Endometrial microvascular endothelial cells (primary cell): ENCODE results near the gene GAPT. TPM values are rescaled to one million over a fixed set of nuclear protein-coding genes. Genes with fewer than 3 reads are reported as not detected.

Source experiments
- in situ Hi-C: cut with HindIII; loops from 2 replicates; pipeline ENCODE4 v1.10.0; 2017; ENCODE audit warnings: low sequenced_read_pairs, low pct_unique_long_range_greater_than_20kb; ENCODE audit errors: inconsistent ontology term
- total RNA-seq: library from RNA; depleted of rRNA; stranded (reverse); fragments of >200 nt; gene quantifications from one replicate; pipeline ENCODE4 v1.2.3, GENCODE V29; 2015; ENCODE audit errors: inconsistent ontology term

Gene GAPT
- total RNA-seq, 1 donor from 2014 or later, result not detected

DNA sequence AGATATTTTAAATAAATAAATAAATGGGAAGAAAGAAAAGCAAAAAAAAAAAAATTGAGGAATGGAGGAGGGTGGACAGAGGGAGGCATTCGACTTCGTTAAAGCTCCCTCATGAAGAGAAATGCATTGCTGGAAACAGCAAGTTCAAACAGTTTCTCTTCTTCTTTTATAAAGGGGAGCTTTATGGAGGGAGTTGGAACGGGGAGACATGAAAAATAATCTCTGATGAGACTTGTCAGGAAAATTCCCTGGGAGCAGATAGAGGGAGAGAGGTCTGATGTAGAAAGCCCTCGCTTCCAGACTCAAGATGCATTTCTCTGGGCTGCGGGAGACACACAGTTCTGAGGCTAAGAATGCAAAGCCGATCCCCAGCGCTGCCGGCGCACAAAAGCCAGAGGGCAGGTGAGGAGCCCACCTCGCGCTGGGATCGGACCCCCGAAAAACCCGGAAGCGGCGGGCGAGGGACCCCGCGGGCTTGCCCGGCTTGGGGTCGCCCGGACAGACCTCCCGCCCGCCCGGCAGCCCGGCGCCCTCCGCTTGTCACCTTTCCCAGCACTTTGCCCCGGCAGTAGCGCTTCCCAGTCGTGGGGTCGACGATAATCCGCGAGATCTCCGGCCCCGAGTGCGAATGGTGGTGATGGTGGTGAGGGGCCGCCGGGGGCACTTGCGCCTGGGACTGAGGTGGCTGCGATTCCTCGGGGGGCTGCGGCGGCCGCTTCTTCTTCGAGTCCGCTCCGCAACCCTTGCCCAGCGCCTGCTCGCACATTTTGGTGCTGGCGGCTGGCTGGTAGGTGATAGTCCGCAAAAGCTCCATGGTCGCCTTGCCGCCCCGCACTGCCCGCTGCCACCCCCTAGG lies 31.9 kb upstream of the GAPT start:
- in situ Hi-C loops, result loop anchor here (10.0 to 25.0 kb wide), 3 partner anchors 572 to 965 kb away; no protein-coding TSS in a partner anchor

DNA sequence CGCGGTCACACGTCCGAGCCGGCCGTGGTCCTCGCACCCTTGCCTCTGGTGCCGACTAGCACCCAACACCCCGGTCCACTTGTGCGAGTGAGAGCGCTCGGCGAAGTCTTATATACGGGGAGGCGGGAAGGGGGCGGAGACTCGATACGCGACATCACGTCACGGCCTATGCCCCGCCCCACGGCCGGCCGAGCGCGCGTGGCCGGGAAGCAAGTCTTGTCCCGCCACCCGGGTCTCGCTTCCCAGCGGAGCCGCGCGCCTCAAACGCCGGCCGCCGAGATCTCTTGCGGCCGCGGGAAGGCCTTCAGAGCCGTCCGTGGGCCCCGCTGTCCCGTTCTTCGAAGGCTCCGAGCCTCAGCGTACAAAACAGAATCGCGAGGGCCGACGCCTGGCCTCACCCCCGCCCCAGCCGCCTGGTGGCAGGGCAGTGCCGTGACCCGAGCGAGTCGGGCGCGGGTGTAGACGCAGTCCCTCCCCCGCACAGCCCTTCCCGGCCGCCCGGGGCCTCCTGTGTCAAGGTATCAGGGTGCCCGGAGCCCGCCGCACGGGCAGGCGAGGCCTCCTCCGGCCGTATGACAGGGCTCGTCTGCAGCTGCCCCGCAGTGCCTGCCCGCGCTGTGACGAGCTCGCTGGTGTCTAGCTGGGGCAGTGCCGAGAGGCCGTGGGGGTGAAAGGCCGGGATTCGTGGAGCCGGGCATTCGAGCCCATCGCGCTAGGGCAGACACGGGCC lies 31.1 kb upstream of the GAPT start, which contains the start of gene PLK2:
Gene PLK2, minus strand, starts transcription at position 85 of the 730 bp plus-strand sequence. CDS start 127 bp downstream, outside the sequence.
- in situ Hi-C loops, result loop anchor here (10.0 to 25.0 kb wide), 3 partner anchors 573 to 965 kb away; no protein-coding TSS in a partner anchor

DNA sequence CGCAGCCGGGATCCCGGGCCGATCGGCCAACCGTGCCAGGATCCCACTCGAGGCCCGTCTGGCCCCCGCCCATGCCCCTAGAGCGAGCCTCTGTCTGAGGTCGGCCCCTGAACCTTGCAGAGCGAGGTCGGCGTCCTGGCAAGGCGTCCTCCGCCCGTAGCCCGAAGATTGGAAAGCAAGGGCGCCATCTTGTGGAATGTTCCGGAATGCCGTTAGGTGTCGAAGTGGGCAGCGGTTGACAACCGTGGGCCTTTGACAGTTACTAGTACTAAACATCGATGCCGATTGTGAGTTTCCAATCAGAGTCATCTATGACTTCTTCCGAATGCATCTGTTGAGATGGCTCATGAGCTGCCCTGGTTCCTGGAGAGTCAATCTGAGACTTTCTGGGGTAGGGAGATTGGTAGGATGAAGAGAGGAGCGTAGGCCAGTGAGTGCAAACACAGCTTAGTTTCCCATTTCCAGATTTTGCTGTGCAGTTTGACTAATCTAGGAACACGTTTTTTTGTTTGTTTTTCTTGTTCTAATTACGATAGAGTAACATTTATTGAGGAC lies 30.4 kb upstream of the GAPT start:
- in situ Hi-C loops, result loop anchor here (10.0 to 25.0 kb wide), 3 partner anchors 574 to 966 kb away; no protein-coding TSS in a partner anchor

- in situ Hi-C loops, result loop anchor here (10.0 to 25.0 kb wide), 3 partner anchors 575 to 967 kb away; no protein-coding TSS in a partner anchor
These were observed 29.1 kb upstream of the GAPT start for GRCh38 chr5:58462154-58462553.

DNA sequence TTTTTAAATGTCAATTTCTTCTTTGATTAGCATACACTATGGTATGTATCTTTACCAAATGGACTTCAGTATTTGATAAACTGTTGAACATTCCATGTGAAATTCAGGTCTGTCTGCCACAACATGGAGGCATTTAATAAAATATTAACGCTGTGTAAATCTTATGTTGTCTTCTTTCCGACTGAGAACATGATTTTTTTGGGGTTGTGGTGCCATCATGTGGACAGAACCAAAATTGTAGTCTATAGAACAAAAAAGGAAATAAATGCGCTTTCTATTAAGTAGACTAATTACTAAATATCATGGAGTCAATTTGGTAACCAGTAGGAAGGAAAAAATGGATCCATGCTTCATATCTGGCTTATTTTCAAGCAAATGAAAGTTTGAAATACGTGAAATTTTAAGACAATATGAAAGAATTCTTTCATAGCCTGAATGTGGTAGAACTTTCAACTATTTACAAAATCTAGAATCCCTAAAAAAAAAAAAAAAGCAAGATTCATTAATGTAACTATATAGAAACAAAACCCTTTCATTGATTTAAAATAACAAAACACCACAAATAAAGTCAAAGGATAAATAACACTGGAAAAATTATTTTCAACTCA lies 28.5 kb upstream of the GAPT start:
- in situ Hi-C loops, result loop anchor here (10.0 to 25.0 kb wide), 3 partner anchors 575 to 968 kb away; no protein-coding TSS in a partner anchor

DNA sequence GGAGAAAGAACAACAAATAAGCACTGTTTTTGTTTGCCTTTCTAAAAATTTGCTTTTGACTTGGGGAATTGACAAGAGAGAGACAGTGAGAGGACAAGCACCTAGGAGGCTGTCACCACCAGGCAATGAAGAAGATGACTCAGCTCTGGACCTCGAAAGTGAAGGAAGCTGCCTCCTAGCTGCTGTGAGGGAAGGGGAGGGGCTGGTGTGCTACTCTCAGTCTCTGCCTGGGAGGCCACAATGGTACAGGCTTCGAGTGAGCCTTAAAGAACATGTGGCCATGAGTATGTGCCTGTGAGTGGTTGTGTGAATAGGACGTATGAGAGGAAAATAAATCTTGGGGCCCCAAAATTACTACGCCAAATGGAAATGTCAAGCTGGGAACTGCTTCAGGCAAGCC lies 24.3 kb upstream of the GAPT start:
- in situ Hi-C loops, result loop anchor here (10.0 to 25.0 kb wide), 3 partner anchors 580 to 972 kb away; no protein-coding TSS in a partner anchor

- in situ Hi-C loops, result loop anchor here (10.0 to 25.0 kb wide), 3 partner anchors 583 to 975 kb away; no protein-coding TSS in a partner anchor
These were observed 21.3 kb upstream of the GAPT start for GRCh38 chr5:58469896-58470295.

- in situ Hi-C loops, result no loop called here
These were observed 15.8 kb upstream of the GAPT start for GRCh38 chr5:58475404-58475803.

DNA sequence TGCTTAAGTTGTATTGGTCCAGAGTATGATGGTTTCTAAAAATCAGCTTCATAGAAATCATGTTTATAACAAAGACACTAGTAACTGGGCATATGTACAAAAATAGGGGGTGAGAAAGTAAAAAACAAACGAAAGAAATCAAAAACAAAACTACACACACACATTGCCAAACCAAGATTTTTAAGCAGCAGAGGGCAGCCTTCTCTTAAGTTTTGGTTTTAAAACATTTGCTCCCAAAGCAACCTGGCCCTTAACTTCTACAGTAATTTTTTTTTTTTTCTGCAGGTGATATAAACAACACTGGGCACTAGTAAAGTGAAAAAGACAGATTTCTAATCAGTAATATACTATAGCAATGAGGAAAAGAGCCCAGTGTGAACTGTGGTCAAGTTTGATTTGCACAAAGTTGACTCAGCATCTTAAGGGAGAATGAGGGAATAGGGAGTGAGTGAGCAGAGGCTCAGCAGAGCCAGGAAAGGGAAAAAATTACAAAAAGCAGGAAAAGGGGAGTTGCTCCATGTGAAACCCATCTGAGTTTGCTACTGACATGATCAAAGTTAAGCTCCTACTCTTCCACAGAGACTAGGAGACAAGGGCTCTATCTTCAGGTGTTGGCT lies 13.4 kb upstream of the GAPT start:
- in situ Hi-C loops, result no loop called here

DNA sequence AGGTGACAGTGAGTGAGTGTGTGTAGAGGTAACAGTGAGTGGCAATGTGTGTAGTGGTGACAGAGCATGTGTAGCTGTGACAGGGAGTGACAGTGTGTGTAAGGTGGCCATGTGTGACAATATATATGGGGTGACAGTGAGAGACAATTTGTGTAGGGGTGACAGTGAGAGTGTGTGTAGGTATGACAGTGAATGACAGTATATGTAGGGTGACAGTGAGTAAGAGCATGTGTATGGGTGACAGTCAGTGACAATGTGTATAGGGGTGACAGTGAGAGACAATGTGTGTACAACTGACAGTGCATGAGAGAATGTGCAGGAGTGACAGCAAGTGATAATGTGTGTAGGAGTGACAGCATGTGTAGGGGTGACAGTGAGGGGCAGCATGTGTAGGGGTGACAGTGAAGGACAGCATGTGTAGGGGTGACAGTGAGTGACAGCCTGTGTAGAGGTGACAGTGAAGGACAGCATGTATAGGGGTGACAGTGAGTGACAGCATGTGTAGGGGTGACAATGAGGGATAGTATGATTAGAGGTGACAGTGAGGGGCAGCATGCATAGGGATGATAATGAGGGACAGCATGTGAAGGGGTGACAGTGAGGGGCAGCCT lies 10.1 kb upstream of the GAPT start:
- in situ Hi-C loops, result no loop called here

GRCh38 chr5:58481828-58482227 lies 9.4 kb upstream of the GAPT start:
- in situ Hi-C loops, result no loop called here

DNA sequence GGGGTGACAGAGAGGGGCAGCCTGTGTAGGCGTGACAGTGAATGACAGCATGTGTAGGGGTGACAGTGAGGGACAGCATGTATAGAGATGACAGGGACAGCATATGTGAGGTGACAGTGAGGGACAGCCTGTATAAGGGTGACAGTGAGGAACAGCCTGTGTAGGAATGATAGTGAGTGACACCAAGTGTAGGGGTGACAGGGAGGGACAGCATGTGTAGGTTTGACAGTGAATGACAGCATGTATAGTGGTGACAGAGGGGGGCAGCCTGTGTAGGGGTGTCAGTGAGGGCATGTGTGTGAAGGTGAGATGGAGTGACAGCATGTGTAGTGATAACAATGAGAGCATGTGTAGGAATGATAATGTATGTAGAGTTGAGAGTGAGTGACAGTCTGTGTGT lies 8.7 kb upstream of the GAPT start:
- in situ Hi-C loops, result no loop called here

DNA sequence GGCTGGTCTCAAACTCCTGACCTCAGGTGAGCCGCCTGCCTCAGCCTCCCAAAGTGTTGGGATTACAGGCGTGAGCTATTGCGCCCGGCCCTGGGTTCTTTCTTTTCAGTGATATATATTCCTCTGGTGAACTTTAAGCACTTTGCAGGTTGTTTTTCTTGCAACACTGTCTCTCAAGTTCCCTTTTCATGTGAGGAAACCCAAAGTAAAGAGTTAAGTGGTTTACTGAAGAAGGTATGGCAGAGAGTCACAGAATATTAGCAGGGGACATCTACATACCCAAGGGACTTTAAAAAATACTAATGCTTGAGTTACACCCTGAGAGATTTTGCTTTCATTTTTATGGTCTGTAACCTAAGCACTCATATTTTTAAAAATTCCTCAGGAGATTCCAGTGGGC lies 6.7 kb upstream of the GAPT start:
- in situ Hi-C loops, result no loop called here

GRCh38 chr5:58486290-58486689 lies 4.9 kb upstream of the GAPT start:
- in situ Hi-C loops, result no loop called here

DNA sequence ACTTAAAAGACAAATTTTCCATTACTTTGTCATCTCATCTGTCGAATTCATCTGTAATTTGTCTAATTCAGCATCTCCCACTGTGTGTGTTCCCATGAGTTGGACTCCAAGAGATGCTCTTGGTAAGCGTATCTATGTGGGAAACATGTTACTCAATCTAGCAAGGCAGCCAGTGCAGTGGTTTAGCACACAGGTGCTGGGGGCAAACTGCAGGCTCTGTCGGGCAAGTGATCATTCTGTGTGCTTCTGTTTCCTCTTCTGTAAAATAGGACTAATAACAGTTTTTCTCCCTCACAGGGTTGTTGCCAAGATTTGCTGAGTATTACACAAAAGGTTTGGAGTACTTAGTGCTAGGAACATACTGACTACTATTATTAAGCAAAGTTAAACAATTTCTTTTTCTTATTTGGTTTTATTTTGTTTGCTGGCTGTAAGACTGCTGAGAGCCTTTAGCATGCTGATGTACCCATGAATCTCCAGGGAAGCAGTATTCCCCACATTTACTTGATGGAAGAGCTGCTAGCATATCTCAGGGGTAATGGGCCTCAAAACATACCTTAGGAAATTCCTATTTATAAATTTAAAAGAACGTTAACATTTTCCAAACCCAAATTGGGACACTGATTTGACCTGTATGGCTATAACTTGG lies 709 bp upstream of the GAPT start:
- in situ Hi-C loops, result no loop called here

- in situ Hi-C loops, result no loop called here
These were observed 1.9 kb downstream of the GAPT start for GRCh38 chr5:58493141-58493540.

DNA sequence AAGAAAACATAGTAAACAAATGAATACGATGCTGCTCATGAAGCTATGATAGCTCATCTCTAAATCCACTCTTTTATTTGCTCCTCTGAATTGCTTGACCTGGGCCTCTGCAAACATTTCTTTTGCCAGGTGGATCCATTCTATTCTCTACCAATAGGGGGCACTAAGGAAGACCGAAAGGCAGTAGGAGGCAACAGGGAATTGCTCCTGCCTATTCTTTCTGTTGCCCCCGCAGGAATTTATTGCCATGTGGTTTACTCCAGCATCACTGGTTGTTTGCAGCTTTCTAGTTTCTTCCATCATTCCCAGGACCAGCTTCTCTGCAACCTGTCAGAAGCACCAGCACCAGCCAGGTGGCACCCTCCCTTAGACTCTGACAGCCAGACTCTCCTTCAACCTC lies 5.3 kb downstream of the GAPT start:
- in situ Hi-C loops, result no loop called here

DNA sequence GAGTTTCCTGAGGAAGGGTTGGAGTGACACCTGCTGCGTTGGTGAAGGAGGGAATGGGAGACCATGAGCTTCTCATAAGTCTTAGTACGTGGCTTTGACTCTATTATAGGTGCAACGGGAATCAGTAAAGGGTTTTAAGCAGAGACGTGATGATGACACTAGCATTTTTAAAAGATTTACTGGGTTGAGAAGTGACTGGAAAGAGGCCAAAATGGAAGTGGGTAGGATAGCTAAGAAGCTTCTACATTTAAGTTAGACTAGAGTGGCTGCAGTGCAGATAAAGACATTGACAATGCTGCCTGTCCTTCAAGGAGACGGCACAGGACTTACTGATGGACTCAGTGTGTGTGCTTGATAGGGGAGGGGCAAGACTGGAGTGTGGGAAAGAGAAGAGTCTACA lies 6.2 kb downstream of the GAPT start:
- in situ Hi-C loops, result no loop called here
